Retinal pigment epithelial cell (primary cell): ENCODE results near the gene NRXN2.

ENCODE experiments used
- DNase-seq: peaks from one replicate; pipeline ENCODE4 v3.0.0-alpha.2; 2010; ENCODE audit warnings: low read depth
- H3K4me3 ChIP-seq: 2 replicates; pipeline ENCODE4 v1.5.1; 2011; ENCODE audit warnings: mild to moderate bottlenecking, low read length, control low read depth, moderate library complexity
- CTCF ChIP-seq: conservative IDR thresholded peaks from 2 replicates; pipeline ENCODE4 v1.5.1; 2011; ENCODE audit warnings: low read depth, low read length, control low read depth, inconsistent platforms

The NRXN2 gene

GRCh38 chr11:64594159-64594939 lies 128.6 kb downstream of the NRXN2 start:
- H3K4me3 ChIP-seq: no peak overlapping the region
- no peak for DNase-seq

GRCh38 chr11:64593156-64594105 lies 129.6 kb downstream of the NRXN2 start:
- H3K4me3 ChIP-seq: no peak overlapping the region
- DNase-seq: no peak
- TF ChIP-seq CTCF: no peak

More at GRCh38 chr11:64594159-64594939, 128.6 kb downstream of the NRXN2 start:
- TF ChIP-seq CTCF: no peak

GRCh38 chr11:64592656-64593055 lies 130.3 kb downstream of the NRXN2 start:
- TF ChIP-seq CTCF: no peak
- H3K4me3 ChIP-seq: no peak overlapping the region
- no peak for DNase-seq

GRCh38 chr11:64592234-64592615 lies 130.8 kb downstream of the NRXN2 start:
- TF ChIP-seq CTCF: no peak
- H3K4me3 ChIP-seq: no peak overlapping the region
- DNase-seq: no peak

DNA sequence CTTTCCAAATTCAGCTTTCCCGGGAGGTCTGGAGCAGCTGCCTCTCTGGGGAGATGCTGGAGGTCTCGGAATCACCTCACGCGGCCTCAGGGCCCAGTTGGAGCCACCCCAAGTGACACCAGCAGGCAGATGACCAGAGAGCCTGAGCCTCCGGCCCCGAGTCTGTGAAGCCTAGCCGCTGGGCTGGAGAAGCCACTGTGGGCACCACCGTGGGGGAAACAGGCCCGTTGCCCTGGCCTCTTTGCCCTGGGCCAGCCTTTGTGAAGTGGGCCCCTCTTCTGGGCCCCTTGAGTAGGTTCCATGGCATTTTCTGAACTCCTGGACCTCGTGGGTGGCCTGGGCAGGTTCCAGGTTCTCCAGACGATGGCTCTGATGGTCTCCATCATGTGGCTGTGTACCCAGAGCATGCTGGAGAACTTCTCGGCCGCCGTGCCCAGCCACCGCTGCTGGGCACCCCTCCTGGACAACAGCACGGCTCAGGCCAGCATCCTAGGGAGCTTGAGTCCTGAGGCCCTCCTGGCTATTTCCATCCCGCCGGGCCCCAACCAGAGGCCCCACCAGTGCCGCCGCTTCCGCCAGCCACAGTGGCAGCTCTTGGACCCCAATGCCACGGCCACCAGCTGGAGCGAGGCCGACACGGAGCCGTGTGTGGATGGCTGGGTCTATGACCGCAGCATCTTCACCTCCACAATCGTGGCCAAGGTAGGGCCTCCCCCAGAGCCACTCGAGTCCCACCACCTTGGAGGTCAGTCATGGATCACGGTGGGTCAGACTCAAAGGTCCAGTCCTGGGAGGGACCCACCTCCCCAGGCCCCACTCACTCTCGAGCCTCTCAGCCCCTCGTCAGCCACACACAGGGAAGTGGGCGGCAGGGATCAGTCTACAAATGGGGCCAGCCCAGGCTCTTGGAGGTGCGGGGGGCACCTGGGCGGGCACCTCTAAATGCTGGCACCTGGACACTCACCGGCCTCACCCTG lies 131.5 kb downstream of the NRXN2 start:
- DNase-seq: no peak
- no peak for TF ChIP-seq CTCF
- H3K4me3 ChIP-seq: no peak overlapping the region

- no peak for TF ChIP-seq CTCF
These were observed 132.2 kb downstream of the NRXN2 start, which contains the start of gene SLC22A12 for GRCh38 chr11:64590763-64591221. Gene SLC22A12 (plus strand): TSS chr11:64591220. CDS start chr11:64591557, 337 bp downstream.

More at GRCh38 chr11:64590763-64591221, 132.2 kb downstream of the NRXN2 start, which contains the start of gene SLC22A12:
- H3K4me3 ChIP-seq: no peak within 1 kb of the TSS
- no peak for DNase-seq
